DMS114 treated with DMSO at 0.1 percent for 48 hours (cell line): ENCODE measurements around the gene CERS4.
"Not testable (repeated sequence)": the region's sequence is repeated elsewhere in the genome, so short reads cannot be mapped to it uniquely, and the experiment has no call there.

Experiments used
- DNase-seq: peaks from one replicate; lab custom pipeline; 2025; ENCODE audit not compliant: unreplicated experiment; lab: John Stamatoyannopoulos, UW

CERS4 gene

GRCh38 chr19:8259142-8259921 is 50.2 kb downstream of the CERS4 start:
- no peak for DNase-seq

GRCh38 chr19:8259922-8260247 is 50.7 kb downstream of the CERS4 start:
- no peak for DNase-seq

- DNase-seq, result no peak
Measured at GRCh38 chr19:8261347-8261746, 52.2 kb downstream of the CERS4 start.

- DNase-seq, result no peak
Measured at GRCh38 chr19:8261881-8262280, 52.7 kb downstream of the CERS4 start.

- DNase-seq, result no peak
Measured at GRCh38 chr19:8262431-8262830, 53.3 kb downstream of the CERS4 start.

- not testable (repeated sequence) for DNase-seq
Measured at GRCh38 chr19:8264248-8264647, 55.1 kb downstream of the CERS4 start.

- no peak for DNase-seq
Measured at GRCh38 chr19:8265872-8266271, 56.7 kb downstream of the CERS4 start.

- DNase-seq, result no peak
Measured at GRCh38 chr19:8269724-8270123, 60.6 kb downstream of the CERS4 start.

- DNase-seq, result not testable (repeated sequence)
Measured at GRCh38 chr19:8276508-8276907, 67.3 kb downstream of the CERS4 start.

GRCh38 chr19:8291337-8291736 is 82.2 kb downstream of the CERS4 start:
- not testable (repeated sequence) for DNase-seq

GRCh38 chr19:8302357-8302691 is 93.2 kb downstream of the CERS4 start:
- no peak for DNase-seq

- no peak for DNase-seq
Measured at GRCh38 chr19:8302734-8303133, 93.6 kb downstream of the CERS4 start.

GRCh38 chr19:8304841-8305621 is 95.9 kb downstream of the CERS4 start:
- DNase-seq, result no peak

- DNase-seq, result no peak
Measured at GRCh38 chr19:8305798-8306197, 96.6 kb downstream of the CERS4 start.

GRCh38 chr19:8306235-8307054 is 97.3 kb downstream of the CERS4 start:
- no peak for DNase-seq

- no peak for DNase-seq
Measured at GRCh38 chr19:8307400-8307964, 98.3 kb downstream of the CERS4 start.

- peak; percentile 66 for DNase-seq
Measured at GRCh38 chr19:8307965-8308866, 99.0 kb downstream of the CERS4 start, which contains the start of gene CD320. TSS of gene CD320 (minus strand) at chr19:8308358. CDS start at chr19:8308290, 68 bp downstream.

GRCh38 chr19:8308891-8309291 is 99.7 kb downstream of the CERS4 start:
- DNase-seq, result no peak

- no peak for DNase-seq
Measured at GRCh38 chr19:8310342-8311055, 101.3 kb downstream of the CERS4 start.
